GM12865 (cell line): Measurements from ENCODE around the gene HSPG2.
A peak's percentile ranks its signal among the peaks of the same experiment; 100 is the strongest.
"Not testable (repeated sequence)": the region's sequence is repeated elsewhere in the genome, so short reads cannot be mapped to it uniquely, and the experiment has no call there.

Experiments used
- DNase-seq: peaks from one replicate; pipeline ENCODE4 v3.0.0; 2010; ENCODE audit warnings: low read depth
- H3K4me3 ChIP-seq: 2 replicates; pipeline ENCODE4 v1.5.1; 2011; ENCODE audit warnings: mild to moderate bottlenecking, low read depth, low read length, control low read depth
- TF ChIP-seq, protein P1 (sequence below): IDR thresholded peaks from 2 replicates; pipeline ENCODE4 v1.5.1; 2011; ENCODE audit warnings: low read length, control low read depth, low read depth, inconsistent platforms; ENCODE audit not compliant: insufficient read depth; ENCODE audit errors: missing control alignments

HSPG2 gene

DNA sequence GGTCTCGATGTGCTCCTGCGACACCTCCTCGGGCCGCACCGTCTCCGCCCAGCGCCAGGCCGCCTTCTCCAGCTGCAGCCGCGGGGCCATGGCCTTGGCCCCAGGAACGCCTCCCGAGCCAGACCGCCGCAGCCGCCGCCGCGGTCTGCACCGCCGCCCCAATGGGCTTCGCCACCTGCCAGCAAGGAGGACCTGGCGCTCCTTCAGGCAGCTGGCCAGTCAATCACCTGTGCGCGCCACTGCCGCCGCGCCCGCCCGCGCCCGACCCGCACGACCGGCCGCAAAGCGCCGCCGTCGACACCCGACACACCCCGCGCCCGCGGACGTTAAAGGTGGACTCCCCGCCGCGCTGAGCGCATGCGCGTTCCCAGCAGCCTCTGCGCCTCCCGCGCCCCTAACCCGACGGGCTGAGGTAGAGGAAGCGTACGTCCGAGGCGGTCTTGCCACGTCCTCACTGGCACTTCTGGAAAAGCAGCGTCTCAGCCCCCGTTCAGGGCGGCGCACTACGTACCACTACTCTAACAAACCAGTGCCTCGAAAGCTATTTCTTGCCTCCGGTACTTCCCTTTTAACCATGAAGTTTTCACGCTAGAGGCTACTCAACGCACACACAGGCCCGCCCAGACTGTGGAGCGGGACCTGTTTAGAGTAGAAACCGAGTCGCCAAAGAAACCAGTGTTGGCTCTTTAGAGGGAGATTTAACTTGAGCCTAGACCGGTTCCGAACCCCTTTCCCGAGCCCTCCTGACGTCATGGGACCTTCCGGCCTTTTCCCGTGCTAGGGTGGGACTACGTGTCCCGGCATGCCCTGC lies 154.0 kb downstream of the HSPG2 start, which contains the start of gene USP48:
Gene USP48 (minus strand): TSS at position 282 of the 811 bp plus-strand sequence. CDS start 192 bp downstream, at position 90.
- peak; percentile 98 for DNase-seq
- H3K4me3 ChIP-seq: peak within 1 kb of the TSS; percentile 100
- TF ChIP-seq, protein P1, sequence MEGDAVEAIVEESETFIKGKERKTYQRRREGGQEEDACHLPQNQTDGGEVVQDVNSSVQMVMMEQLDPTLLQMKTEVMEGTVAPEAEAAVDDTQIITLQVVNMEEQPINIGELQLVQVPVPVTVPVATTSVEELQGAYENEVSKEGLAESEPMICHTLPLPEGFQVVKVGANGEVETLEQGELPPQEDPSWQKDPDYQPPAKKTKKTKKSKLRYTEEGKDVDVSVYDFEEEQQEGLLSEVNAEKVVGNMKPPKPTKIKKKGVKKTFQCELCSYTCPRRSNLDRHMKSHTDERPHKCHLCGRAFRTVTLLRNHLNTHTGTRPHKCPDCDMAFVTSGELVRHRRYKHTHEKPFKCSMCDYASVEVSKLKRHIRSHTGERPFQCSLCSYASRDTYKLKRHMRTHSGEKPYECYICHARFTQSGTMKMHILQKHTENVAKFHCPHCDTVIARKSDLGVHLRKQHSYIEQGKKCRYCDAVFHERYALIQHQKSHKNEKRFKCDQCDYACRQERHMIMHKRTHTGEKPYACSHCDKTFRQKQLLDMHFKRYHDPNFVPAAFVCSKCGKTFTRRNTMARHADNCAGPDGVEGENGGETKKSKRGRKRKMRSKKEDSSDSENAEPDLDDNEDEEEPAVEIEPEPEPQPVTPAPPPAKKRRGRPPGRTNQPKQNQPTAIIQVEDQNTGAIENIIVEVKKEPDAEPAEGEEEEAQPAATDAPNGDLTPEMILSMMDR: no peak

DNA sequence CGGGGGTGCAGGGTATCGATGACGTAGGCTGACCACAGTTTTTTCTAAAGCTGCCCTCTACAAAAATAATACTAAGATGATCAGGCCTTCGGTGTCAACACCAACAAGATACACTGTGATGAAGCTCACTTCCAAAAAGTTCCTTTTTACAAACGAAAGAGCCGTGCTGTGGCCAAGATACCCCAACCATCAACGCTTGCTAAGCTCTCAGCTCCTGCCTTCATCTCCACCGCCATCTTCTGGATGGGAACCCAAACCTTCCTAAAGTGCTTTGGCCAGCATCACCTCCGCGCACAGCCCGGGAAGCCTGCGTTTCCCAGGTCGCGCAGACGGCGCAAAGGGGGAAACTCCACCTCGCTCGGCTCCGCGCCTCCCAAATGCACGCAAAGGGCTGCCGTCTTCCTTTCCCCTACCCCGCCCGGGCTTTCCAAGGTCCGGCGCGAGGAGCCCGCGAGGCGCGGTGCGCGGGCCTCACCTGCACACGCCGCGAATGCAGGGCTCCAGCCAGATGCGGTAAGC lies 154.7 kb downstream of the HSPG2 start:
- H3K4me3 ChIP-seq: peak overlapping the region; percentile 100
- TF ChIP-seq, protein P1: peak; percentile 31
- DNase-seq: peak; percentile 88

- no peak for DNase-seq
Measured at GRCh38 chr1:21781815-21782348, 155.2 kb downstream of the HSPG2 start.

GRCh38 chr1:21779613-21780521 lies 157.2 kb downstream of the HSPG2 start:
- DNase-seq: peak; percentile 96
- TF ChIP-seq, protein P1: no peak
- peak overlapping the region; percentile 100 for H3K4me3 ChIP-seq

More at GRCh38 chr1:21781815-21782348, 155.2 kb downstream of the HSPG2 start:
- TF ChIP-seq, protein P1: no peak
- H3K4me3 ChIP-seq: peak overlapping the region; percentile 100

DNA sequence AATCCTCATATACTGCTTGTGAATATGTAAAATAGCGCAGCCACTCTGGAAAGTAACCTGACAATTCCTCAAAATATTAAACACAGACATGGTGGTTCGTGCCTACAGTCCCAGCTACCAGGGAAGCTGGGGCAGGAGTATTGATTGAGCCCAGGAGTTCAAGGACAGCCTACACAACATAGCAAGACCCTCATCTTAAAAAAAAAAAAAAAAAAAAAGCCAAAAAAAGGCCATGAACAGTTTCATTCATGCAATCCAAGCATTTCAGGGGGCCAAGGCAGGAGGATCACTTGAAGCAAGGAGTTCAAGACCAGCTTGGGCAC lies 158.7 kb downstream of the HSPG2 start:
- TF ChIP-seq, protein P1: no peak
- no peak for DNase-seq
- H3K4me3 ChIP-seq: peak overlapping the region; percentile 100

DNA sequence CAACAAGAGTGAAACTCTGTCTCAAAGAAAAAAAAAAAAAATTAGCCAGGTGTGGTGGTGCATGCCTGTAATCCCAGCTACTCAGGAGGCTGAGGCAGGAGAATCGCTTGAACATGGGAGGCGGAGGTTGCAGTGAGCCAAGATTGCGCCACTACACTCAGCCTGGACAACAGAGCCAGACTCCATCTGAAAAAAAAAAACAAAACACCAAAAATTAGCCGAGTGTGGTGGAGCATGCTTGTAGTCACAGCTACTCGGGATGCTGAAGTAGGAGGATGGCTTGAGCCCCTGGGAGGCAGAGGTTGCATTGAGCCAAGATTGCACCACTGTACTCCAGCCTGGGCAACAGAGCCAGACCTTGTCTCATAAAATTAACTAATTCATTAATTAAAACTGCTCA lies 160.2 kb downstream of the HSPG2 start:
- H3K4me3 ChIP-seq, DNase-seq: not testable (repeated sequence)
